ENCODE data around the gene SACM1L.
"Not testable (repeated sequence)": the region's sequence is repeated elsewhere in the genome, so short reads cannot be mapped to it uniquely, and the experiment has no call there.

SACM1L gene

DNA sequence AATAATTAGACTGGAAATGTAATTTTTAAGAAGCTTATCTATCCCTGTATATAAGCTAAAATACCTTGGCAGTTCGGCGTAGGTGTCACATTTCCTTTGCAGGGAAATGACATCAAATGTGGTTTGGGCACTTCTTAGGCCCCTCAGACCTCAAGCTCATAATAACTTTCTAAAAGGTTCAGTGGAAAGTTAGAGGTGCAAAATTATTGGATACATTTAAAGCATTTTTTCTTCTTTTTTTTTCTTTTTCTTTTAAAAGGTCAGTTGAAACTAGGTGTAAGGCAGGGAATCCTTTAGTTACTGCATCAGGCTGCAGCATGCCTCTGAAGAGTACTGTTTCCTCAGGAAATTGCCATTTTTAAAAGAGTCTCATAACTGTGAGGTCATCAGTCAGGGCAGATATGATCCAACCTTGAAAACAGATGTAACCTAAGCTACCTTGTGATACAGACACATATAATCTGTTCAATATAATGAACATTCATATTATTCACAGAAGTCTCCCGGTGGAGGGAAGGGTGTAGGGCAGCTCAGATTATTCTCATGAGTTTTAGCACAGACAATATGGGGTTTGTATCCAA lies 4.8 kb downstream of the SACM1L start:
- H3K27ac ChIP-seq (ENCODE audit: low read depth, low read length) = no peak overlapping the region
- no peak overlapping the region for H3K4me3 ChIP-seq (ENCODE audit: low read length)
- peaks cover 32% of the 10 kb centered on the region for H3K4me1 ChIP-seq (ENCODE audit: insufficient read depth, low read length)
- no peak overlapping the region for H3K9ac ChIP-seq (ENCODE audit: low read depth, low read length)
- H3K27me3 ChIP-seq (ENCODE audit: insufficient read depth, low read length) = no peaks in the 10 kb centered on the region
- no peaks in the 10 kb centered on the region for H3K9me3 ChIP-seq (ENCODE audit: insufficient read depth, low read depth, low read length)
- WGBS = 93% methylated on average over 3 of the region's 3 CpGs
- peaks cover 30% of the 10 kb centered on the region for H3K36me3 ChIP-seq (ENCODE audit: insufficient read depth, low read length)

DNA sequence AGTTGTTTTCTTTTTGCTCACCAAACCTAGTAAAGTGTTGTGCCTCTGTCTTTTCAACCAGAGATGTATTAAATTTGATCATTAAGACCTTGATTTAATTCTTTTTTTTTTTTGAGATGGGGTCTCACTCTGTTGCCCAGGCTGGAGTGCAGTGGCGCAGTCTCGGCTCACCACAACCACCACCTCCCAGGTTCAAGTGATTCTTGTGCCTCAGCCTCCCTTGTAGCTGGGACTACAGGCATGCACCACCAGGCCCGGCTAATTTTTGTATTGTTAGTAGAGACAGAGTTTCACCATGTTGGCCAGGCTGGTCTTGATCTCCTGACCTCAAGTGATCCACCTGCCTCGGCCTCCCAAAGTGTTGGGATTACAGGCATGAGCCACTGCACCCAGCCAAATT lies 6.0 kb downstream of the SACM1L start:
- 93% methylated on average over 4 of the region's 4 CpGs for WGBS
- not testable (repeated sequence) for H3K9me3 ChIP-seq (ENCODE audit: insufficient read depth, low read depth, low read length); H3K9ac ChIP-seq (ENCODE audit: low read depth, low read length); H3K27ac ChIP-seq (ENCODE audit: low read depth, low read length); H3K4me3 ChIP-seq (ENCODE audit: low read length); H3K27me3 ChIP-seq (ENCODE audit: insufficient read depth, low read length)
- H3K36me3 ChIP-seq (ENCODE audit: insufficient read depth, low read length) = peaks cover 30% of the 10 kb centered on the region
- peaks cover 40% of the 10 kb centered on the region for H3K4me1 ChIP-seq (ENCODE audit: insufficient read depth, low read length)

DNA sequence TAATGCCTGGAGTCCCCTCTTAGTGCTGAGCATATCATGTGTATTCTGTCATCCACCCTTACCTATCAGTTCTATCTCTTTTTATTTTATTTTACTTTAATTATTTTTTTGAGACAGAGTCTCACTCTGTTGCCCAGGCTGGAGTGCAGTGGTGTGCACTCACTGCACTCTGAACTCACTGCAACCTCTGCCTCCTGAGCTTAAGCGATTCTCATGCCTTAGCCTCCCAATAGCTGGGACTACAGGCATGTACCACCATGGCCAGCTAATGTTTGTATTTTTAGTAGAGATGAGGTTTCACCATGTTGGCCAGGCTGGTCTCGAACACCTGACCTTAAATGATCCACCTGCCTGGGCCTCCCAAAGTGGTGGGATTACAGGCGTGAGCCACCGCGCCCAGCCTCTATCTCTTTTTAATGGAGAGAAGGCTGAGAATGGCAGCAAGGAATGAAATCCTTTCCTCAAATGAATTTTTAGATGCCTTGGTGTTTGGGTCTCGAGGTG lies 11.4 kb downstream of the SACM1L start:
- H3K27ac ChIP-seq (ENCODE audit: low read depth, low read length) = peak overlapping the region; percentile 92
- peaks cover 29% of the 10 kb centered on the region for H3K36me3 ChIP-seq (ENCODE audit: insufficient read depth, low read length)
- H3K27me3 ChIP-seq (ENCODE audit: insufficient read depth, low read length) = no peaks in the 10 kb centered on the region
- no peak overlapping the region for H3K4me3 ChIP-seq (ENCODE audit: low read length)
- WGBS = 91% methylated on average over 5 of the region's 6 CpGs
- peak overlapping the region; percentile 12; the same call in 1 of the 2 replicates for H3K9ac ChIP-seq (ENCODE audit: low read depth, low read length)
- H3K4me1 ChIP-seq (ENCODE audit: insufficient read depth, low read length) = peaks cover 58% of the 10 kb centered on the region
- H3K9me3 ChIP-seq (ENCODE audit: insufficient read depth, low read depth, low read length) = no peaks in the 10 kb centered on the region

DNA sequence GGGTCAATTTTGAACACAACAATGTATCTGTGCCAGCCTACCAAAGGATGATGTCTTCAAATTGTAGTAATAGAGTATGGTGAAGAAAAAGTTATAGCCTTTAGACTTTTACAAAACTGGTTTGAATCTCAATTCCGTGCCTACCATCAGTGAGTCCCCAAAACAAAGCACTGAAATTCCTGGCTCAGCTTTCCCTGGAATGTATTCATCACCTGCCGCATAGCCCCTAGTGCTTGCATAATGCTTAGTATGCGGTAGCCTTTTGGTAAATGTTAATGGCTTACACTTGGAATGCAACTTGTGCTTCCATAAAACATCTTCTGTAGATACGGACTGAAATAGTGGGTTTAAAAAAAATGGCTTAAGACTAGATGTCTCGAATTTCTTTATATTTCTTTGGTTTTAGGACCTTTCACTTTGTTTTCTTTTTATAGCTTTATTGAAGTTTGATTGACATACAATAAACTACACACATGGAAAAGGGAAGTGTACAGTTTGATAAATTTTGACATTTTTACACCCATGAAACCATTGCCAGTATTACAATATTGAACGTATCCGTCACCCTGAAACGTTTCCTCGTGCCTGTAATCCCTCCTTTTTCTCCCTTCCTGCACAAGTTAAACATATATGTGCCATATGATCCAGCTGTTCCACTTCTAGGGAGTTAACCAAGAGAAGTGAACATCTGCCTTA lies 12.1 kb downstream of the SACM1L start:
- WGBS = 53% methylated on average over 9 of the region's 9 CpGs
- Histone ChIP-seq H3K4me3 (ENCODE audit: low read length) (peak overlapping the region; percentile 20; the same call in 1 of the 2 replicates), H3K27ac (ENCODE audit: low read depth, low read length) (peak overlapping the region; percentile 92), H3K9me3 (ENCODE audit: insufficient read depth, low read depth, low read length) (no peaks in the 10 kb centered on the region), H3K9ac (ENCODE audit: low read depth, low read length) (peak overlapping the region; percentile 12), H3K4me1 (ENCODE audit: insufficient read depth, low read length) (peaks cover 55% of the 10 kb centered on the region), H3K36me3 (ENCODE audit: insufficient read depth, low read length) (peaks cover 32% of the 10 kb centered on the region), H3K27me3 (ENCODE audit: insufficient read depth, low read length) (no peaks in the 10 kb centered on the region)

DNA sequence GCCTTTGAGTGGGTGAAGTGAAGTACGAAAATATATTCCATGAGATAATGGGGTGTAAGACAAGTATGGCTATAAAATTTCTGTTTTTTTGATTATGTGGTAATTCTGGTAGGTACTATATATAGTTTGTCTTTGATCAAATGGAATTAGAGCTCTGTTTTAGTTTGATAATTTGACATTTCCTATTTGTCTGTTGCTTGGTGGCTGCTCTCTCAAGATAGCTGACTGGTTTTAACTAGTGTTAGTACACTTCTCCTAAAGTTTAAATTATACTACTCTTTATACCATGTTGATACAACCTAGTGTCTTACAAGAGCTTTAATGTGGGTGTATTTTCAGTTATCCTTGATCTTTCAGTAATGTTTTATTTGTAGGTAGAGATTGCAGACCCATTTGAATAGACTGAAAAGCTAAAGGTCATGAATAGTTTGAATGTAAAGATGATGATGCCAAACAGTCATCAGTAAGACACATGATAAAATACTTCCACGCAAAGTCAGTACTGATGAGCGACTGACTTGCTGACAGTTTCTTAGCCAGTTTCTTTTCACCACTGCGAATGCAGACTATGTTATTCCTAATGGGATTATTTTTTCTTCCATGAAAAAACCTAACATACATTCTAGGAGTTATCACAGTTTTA lies 15.2 kb downstream of the SACM1L start:
- Histone ChIP-seq H3K36me3 (ENCODE audit: insufficient read depth, low read length) (peaks cover 63% of the 10 kb centered on the region), H3K9ac (ENCODE audit: low read depth, low read length) (no peak overlapping the region), H3K9me3 (ENCODE audit: insufficient read depth, low read depth, low read length) (no peaks in the 10 kb centered on the region), H3K27me3 (ENCODE audit: insufficient read depth, low read length) (no peaks in the 10 kb centered on the region), H3K27ac (ENCODE audit: low read depth, low read length) (no peak overlapping the region), H3K4me1 (ENCODE audit: insufficient read depth, low read length) (peaks cover 50% of the 10 kb centered on the region), H3K4me3 (ENCODE audit: low read length) (no peak overlapping the region)
- WGBS = 94% methylated on average over 4 of the region's 4 CpGs

DNA sequence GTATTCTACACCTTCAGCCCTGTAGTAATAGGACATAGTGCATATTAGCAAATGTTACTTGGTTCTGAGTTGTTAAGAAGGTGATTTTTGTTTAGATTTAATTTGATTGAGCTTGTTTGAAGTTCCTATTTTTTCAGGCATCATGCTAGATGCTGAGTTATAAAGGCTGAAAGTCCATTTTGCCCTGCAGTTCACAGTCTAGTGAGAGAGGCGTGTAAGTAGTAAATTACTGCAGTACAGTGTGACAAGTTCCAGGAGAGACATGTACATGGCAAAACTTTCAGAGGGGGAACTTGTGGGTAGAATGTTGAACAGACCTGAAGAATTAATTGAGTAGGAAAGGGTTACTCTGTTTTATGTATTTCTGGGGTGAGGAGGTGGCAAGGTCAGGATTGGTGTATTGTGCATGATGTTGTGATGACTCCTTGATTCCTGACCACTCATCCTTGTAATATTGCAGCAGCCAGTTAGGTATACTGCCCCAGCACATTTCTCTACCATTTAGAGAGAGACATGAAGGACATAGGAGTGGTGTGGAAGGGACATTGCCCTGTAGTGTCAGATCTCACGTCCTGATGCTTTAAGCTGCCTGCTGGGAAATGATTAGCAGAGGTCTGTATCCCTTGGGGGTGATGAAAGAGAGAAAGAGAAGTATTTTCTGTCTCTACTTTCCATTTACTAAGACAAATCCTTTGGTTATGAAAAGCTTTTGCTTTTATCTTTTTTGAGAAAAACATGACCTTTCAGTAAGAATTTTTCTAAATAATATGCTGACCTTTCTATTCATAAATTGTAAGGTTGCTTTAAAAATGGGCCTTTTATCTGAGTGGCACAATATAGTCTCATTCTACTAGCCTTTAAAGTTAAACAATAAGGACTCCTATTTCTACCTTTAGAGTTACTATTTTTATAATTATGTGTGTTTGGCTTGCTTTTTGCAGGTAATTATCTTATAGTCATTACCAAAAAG lies 16.9 kb downstream of the SACM1L start:
- Histone ChIP-seq H3K9ac (ENCODE audit: low read depth, low read length) (no peak overlapping the region), H3K9me3 (ENCODE audit: insufficient read depth, low read depth, low read length) (no peaks in the 10 kb centered on the region), H3K4me1 (ENCODE audit: insufficient read depth, low read length) (peaks cover 33% of the 10 kb centered on the region), H3K27ac (ENCODE audit: low read depth, low read length) (no peak overlapping the region), H3K36me3 (ENCODE audit: insufficient read depth, low read length) (peaks cover 78% of the 10 kb centered on the region), H3K4me3 (ENCODE audit: low read length) (no peak overlapping the region), H3K27me3 (ENCODE audit: insufficient read depth, low read length) (no peaks in the 10 kb centered on the region)
- 77% methylated on average over 2 of the region's 2 CpGs for WGBS

DNA sequence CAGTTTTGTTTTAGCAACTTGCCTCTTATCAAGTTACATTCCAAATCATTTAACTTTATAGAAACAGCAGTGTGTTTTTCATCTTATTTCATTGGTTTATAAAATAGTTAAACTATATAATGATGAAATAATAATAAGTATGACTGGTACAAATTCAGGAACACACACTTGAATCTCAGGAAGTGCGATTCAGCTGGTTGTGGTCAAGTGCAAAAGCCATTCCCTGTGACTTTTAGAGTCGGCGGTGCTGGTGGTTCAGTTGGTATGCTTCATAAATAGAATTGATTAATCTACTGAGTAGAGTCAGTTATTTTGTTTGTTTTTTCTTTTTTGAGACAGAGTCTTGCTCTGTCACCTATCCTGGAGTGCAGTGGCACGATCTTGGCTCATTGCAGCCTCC lies 22.7 kb downstream of the SACM1L start:
- no peak overlapping the region for H3K27ac ChIP-seq (ENCODE audit: low read depth, low read length)
- no peak overlapping the region for H3K9ac ChIP-seq (ENCODE audit: low read depth, low read length)
- H3K36me3 ChIP-seq (ENCODE audit: insufficient read depth, low read length) = peaks cover 94% of the 10 kb centered on the region
- H3K9me3 ChIP-seq (ENCODE audit: insufficient read depth, low read depth, low read length) = no peaks in the 10 kb centered on the region
- no peak overlapping the region for H3K4me3 ChIP-seq (ENCODE audit: low read length)
- H3K4me1 ChIP-seq (ENCODE audit: insufficient read depth, low read length) = no peaks in the 10 kb centered on the region
- 94% methylated on average over 4 of the region's 4 CpGs for WGBS
- H3K27me3 ChIP-seq (ENCODE audit: insufficient read depth, low read length) = no peaks in the 10 kb centered on the region

DNA sequence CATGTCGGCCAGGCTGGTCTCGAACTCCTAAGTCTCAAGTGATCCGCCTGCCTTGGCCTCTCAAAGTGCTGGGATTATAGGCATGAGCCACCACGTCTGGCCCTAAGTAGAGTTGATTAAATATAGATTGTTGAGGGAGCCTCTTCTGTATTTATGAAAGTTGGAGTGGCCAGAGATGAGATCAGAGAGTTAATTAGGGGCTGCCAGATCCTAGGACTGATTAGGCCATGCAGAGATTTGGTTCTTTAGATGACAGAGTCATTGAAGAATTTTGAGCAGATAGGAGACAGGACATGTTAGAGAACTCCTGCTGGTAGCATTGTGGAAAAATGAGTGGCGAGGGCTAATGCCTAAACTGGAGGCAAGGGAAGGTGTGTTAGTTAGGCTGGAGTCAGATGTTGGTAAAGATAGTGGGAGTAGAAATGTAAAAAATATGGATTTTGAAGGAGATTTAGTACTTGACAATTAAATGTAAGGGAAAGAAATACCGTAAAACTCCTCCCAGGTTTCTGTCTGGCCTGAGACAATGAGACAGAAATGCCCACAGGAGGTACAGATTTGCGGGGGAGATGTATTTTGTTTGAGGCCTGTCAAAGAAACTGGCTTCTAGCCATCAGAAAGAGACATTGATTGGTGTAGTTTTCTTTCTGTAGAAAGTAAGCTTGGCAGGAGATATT lies 23.4 kb downstream of the SACM1L start:
- Histone ChIP-seq H3K9me3 (ENCODE audit: insufficient read depth, low read depth, low read length) (no peaks in the 10 kb centered on the region), H3K27ac (ENCODE audit: low read depth, low read length) (no peak overlapping the region), H3K9ac (ENCODE audit: low read depth, low read length) (no peak overlapping the region), H3K4me3 (ENCODE audit: low read length) (no peak overlapping the region), H3K36me3 (ENCODE audit: insufficient read depth, low read length) (peaks cover 94% of the 10 kb centered on the region), H3K4me1 (ENCODE audit: insufficient read depth, low read length) (no peaks in the 10 kb centered on the region), H3K27me3 (ENCODE audit: insufficient read depth, low read length) (no peaks in the 10 kb centered on the region)
- WGBS = 93% methylated on average over 7 of the region's 7 CpGs

DNA sequence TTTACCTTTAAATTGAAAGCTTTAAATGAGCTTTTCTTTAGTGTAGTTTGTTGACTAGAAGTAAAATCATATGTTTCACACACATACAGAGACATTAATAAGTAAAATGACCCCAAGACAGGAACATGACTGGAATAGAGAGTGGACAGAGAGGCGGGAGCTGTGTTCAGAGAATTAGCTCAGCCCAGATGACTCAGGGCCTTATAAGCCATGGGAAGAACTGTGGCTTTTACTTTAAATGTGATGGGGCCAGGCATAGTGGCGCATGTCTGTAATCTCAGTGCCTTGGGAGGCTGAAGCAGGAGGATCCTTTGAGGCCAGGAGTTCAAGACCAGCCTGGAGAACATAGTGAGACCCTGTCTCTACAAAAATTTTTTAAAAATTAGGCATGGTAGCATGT lies 26.7 kb downstream of the SACM1L start:
- Histone ChIP-seq H3K4me3 (ENCODE audit: low read length) (no peak overlapping the region), H3K9me3 (ENCODE audit: insufficient read depth, low read depth, low read length) (no peaks in the 10 kb centered on the region), H3K9ac (ENCODE audit: low read depth, low read length) (no peak overlapping the region), H3K4me1 (ENCODE audit: insufficient read depth, low read length) (no peaks in the 10 kb centered on the region), H3K36me3 (ENCODE audit: insufficient read depth, low read length) (peaks cover 93% of the 10 kb centered on the region), H3K27ac (ENCODE audit: low read depth, low read length) (no peak overlapping the region), H3K27me3 (ENCODE audit: insufficient read depth, low read length) (no peaks in the 10 kb centered on the region)
- WGBS = 96% methylated on average over 2 of the region's 2 CpGs

DNA sequence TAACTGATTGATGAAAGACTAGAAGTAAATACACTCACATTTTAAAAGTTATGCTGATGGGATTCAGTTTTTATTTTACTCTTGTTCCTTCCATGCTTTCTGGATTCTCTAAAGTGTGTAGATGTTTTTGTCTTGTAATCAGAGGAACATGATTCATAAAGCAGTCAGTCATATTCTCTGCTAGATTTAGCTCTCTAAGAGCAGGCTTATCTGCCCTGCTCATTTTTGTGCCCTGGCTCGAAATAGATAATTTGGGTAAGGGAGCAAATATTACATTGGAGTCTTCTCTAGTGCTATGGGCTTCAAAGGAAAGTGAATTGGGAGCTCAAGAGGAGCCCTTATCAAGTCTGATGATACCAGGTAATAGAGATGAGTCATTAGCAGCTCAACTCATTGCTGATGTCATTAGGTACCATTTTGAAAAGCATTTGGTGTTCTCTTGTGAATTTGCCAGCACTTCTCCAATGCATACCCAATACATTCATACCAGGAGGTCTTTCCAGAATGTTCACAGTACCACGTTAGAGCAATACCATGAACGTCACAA lies 27.7 kb downstream of the SACM1L start:
- no peak overlapping the region for H3K9ac ChIP-seq (ENCODE audit: low read depth, low read length)
- WGBS = 80% methylated on average over 3 of the region's 3 CpGs
- H3K4me3 ChIP-seq (ENCODE audit: low read length) = no peak overlapping the region
- no peaks in the 10 kb centered on the region for H3K9me3 ChIP-seq (ENCODE audit: insufficient read depth, low read depth, low read length)
- no peak overlapping the region for H3K27ac ChIP-seq (ENCODE audit: low read depth, low read length)
- no peaks in the 10 kb centered on the region for H3K27me3 ChIP-seq (ENCODE audit: insufficient read depth, low read length)
- H3K36me3 ChIP-seq (ENCODE audit: insufficient read depth, low read length) = peaks cover 91% of the 10 kb centered on the region
- no peaks in the 10 kb centered on the region for H3K4me1 ChIP-seq (ENCODE audit: insufficient read depth, low read length)
